ENCODE measurements around the gene DPEP1.

DNA sequence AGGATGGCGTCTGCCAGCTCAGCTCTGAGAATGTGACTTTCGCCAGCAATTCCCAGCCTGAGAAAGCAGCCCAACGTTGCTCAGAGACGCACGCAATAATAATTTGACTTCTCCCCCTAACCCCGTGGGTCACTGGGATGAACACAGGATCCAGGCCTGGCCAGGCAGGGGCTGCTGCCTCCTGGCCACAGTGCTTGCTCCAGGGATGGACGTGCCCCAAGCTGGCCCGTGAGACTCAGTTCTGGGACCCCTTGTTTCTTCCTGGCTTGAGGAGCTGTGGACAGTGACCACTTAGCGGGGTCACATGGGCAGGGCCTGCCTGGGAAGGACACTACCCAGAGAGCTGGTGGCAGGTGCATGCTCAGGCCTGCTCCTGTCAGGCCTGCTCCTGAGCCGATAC, 13.5 kb upstream of the DPEP1 start:
- TF ChIP-seq POLR2A (IDR thresholded peaks at IDR 0.05) (no peak), EP300 (IDR thresholded peaks at IDR 0.05; ENCODE audit: low read depth) (no peak)

All from transverse colon (tissue), 1 donor.